Fibroblast of mammary gland (primary cell): ENCODE data around the gene TDG.

Experiments
- DNase-seq: peaks from one replicate; pipeline ENCODE4 v3.0.0-alpha.2; 2010; ENCODE audit warnings: low read depth
- H3K4me3 ChIP-seq: 2 replicates; pipeline ENCODE4 v1.5.1; 2011; ENCODE audit warnings: low read depth, mild to moderate bottlenecking, low read length, moderate library complexity; ENCODE audit not compliant: control insufficient read depth
- CTCF ChIP-seq: conservative IDR thresholded peaks from 2 replicates; pipeline ENCODE4 v1.5.1; 2011; ENCODE audit warnings: low read depth, low read length, inconsistent platforms; ENCODE audit not compliant: control insufficient read depth, insufficient read depth

The TDG gene

GRCh38 chr12:103960616-103961227 lies 5.0 kb upstream of the TDG start:
- no peak for TF ChIP-seq CTCF
- no peak overlapping the region for H3K4me3 ChIP-seq
- DNase-seq, result no peak

DNA sequence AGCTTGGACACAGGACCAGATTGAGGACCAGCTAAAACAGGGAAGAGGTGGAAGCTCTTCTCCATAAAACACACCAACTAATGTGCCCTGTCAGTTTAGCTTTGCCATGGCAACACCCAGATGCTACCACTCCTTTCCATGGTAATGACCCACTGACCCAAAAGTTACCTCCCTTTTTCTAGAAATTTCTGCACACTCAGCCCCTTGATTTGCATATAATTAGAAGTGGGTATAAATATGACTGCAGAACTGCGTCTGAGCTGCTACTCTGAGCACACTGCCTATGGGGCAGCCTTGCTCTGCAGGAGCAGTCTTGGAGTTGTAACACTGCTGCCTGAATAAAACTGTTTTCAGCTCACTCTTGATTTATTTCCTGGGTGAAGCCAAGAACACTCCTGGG lies 3.2 kb upstream of the TDG start:
- no peak for TF ChIP-seq CTCF
- DNase-seq, result no peak
- H3K4me3 ChIP-seq, result no peak overlapping the region

GRCh38 chr12:103964805-103965204 lies 867 bp upstream of the TDG start:
- no peak for TF ChIP-seq CTCF
- DNase-seq, result no peak
- peak overlapping the region; percentile 100 for H3K4me3 ChIP-seq

DNA sequence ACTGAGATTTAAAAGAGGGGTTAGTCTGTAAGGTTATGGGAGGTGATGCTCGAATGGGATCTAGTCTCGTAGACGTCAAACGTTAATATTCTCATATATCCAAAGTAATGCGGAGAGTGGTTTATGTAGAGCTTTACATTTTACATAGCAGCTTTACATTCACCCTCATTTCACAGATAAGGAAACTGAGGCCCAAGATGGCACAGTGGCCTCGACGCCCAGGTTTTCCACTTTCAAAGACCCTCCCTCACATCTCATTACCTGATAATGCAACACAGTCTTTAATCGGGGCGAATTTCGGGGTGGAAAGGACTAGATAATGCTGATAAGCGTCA lies 450 bp upstream of the TDG start:
- no peak for TF ChIP-seq CTCF
- no peak for DNase-seq
- peak overlapping the region; percentile 100 for H3K4me3 ChIP-seq

- peak overlapping the region; percentile 100 for H3K4me3 ChIP-seq
- TF ChIP-seq CTCF, result no peak
These were observed 1.1 kb downstream of the TDG start for GRCh38 chr12:103966736-103967135.

DNA sequence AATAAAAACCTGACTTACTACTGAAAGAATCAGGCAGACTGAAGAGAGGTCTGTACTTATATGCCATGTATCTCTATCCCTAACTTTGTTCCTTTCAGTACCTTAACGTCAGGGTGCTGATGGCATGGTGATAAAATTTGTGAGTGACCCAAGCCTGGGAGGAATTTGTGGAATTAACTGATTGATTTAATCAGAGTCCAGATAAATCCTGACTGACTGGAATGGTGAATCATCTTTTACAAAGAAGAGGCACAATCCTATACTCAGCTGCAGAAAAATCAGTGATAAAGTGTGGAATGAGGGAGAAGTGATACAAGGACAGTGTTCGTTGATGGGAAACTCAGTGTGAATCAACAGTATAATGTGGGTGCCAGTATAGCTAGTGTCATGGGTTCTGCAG lies 3.7 kb downstream of the TDG start:
- no peak overlapping the region for H3K4me3 ChIP-seq
- TF ChIP-seq CTCF, result no peak
- no peak for DNase-seq

More at GRCh38 chr12:103966736-103967135, 1.1 kb downstream of the TDG start:
- DNase-seq, result no peak

- no peak overlapping the region for H3K4me3 ChIP-seq
- no peak for DNase-seq
- TF ChIP-seq CTCF, result no peak
These were observed 8.2 kb downstream of the TDG start for GRCh38 chr12:103973909-103974308.
